HL-60/S4 (cell line): ENCODE measurements around the gene ABCC5.
"Not testable (repeated sequence)": the region's sequence is repeated elsewhere in the genome, so short reads cannot be mapped to it uniquely, and the experiment has no call there.

Source experiments
- in situ Hi-C: fragments of 300-500 bp; cut with MboI; formaldehyde crosslinking; loops from 2 replicates; pipeline ENCODE4 v1.14.3; 2022; ENCODE audit warnings: low sequenced_read_pairs

Gene ABCC5

DNA sequence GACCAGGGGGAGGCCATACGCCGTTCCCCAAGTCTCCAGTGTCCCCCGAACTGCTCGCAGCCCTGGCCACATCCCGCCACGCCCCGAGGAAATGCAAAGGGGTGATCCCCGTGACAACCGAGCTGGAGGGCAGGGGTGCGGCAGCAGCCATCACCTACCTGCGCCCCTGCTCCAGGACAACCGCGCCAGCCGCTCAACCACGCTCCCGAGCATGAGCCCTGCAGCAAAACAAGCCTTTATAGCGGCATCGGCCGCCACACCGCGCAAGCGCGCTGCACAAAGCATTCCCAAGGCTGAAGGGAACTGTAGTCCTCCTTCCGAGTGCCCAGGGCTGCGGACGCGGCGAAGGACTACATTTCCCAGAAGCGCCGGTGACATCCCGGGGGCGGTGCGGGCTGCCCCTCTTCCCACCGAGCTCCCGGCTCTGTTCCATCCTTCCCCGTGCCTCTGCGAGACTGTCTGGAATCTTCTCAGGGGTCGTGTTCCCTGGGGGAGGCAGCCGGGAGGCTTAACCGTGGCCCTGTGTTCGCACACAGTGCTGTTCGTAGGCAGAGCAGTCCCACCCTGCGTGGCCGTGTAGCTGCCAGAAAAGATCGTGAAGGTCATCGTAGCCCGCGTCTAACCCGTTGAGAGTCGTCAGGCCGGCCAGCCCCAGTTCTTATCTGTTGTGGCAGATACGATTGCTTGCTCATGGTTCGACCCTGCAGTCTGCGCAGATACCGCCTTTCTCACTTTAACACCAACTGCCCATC, at the start of gene ABCC5:
ABCC5 (minus strand) TSS at position 213 of the 752 bp plus-strand sequence. CDS start 3,492 bp downstream, outside the sequence.
- in situ Hi-C loops, result no loop called here

DNA sequence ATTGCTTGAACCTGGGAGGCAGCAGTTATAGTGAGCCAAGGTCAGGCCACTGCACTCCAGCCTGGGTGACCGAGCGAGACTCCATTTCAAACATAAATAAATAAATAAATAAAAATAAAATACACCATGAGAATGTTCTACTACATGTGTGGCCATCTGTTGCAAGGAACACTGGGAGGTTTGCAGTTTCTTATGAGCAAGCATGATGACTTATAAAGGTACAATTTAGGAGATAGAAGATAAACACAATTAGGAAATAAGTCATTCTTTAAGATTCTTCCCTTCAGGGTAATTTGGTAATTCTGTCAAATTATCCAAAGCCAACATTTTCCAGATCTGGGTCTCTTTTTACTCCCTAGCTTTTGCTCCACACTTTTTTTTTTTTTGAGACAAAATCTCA, 48.5 kb upstream of the ABCC5 start:
- in situ Hi-C loops, result no loop called here

GRCh38 chr3:184062637-184063036, 45.0 kb upstream of the ABCC5 start:
- in situ Hi-C loops, result no loop called here

GRCh38 chr3:184059424-184059823, 41.7 kb upstream of the ABCC5 start:
- in situ Hi-C loops, result no loop called here

GRCh38 chr3:184058029-184058428, 40.3 kb upstream of the ABCC5 start:
- in situ Hi-C loops, result no loop called here

GRCh38 chr3:184052767-184053166, 35.1 kb upstream of the ABCC5 start, which contains the start of gene HTR3C:
HTR3C (plus strand) TSS chr3:184053047; CDS start chr3:184053081, 34 bp downstream.
- in situ Hi-C loops, result no loop called here

GRCh38 chr3:184050217-184050847, 32.6 kb upstream of the ABCC5 start:
- in situ Hi-C loops, result no loop called here

GRCh38 chr3:184045995-184046394, 28.3 kb upstream of the ABCC5 start:
- in situ Hi-C loops, result no loop called here

DNA sequence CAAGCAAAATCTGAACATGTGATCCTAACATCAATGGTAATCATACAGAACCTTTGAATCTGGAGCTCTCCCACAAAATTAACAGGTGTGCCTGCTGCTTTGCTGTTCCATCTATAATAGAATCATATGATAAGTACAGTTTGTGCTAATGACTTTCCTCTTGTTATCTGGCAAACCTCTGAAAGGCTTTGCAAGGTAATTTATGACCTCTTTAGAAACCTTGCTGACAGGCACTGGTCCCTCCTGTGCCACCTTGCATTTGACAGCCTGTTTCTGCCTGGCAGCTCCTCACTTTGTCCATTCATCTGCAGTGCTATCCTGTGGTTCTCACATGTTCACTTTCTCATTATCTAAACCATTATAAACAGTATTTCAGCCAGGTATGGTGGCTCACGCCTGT, 24.9 kb upstream of the ABCC5 start:
- in situ Hi-C loops, result no loop called here

DNA sequence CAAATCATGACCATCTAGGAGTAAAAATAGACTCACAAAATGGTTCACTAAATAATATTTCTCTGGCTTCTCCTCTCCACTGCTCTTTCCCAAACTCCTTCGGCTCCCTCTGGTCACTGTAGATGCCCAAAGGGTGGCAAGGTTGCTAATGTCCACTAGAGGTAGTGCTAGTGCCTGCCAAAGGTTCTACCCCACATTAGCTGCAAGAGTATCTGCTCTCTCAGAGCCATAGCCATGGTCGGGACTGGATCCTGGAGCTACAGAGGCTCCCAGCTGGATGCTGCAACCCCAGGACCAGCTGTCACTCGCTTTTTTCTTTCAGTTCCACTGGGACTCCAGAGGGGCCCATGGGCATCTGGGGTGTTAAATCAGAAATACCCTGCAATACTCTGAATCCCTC, 22.3 kb upstream of the ABCC5 start:
- in situ Hi-C loops, result no loop called here

DNA sequence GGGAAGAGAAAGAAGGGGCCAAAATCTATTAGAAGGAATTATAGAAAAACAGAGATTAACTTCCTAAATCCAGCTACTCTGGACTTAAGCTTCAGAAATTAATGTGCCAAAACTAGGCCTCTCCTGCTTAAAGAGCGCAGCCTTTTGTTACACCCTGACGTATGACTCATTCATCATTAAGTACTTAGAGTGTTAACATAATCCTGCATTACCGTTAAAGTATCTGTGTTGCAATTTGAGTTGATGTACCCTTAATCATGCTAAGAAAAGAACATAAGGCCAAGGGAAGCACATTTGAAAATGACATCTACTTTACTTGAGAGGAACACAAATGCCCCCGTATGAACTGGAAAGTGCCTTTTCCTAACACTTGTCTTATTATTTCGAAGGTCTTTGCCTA, 21.7 kb upstream of the ABCC5 start:
- in situ Hi-C loops, result no loop called here

GRCh38 chr3:184038307-184038706, 20.6 kb upstream of the ABCC5 start:
- in situ Hi-C loops, result not testable (repeated sequence)

DNA sequence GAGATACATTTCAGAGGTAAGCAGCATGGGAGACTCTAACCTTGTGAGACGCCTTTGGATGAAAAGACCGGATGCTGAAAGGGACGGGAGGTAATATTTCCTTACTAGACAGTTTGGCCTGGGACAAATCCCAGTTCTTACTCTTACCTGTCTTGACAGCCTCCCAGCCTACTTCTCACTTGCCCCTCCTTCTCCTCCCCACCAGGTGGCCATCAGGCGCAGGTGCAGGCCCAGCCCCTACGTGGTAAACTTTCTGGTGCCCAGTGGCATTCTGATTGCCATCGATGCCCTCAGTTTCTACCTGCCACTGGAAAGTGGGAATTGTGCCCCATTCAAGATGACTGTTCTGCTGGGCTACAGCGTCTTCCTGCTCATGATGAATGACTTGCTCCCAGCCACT, 20.1 kb upstream of the ABCC5 start:
- in situ Hi-C loops, result no loop called here

DNA sequence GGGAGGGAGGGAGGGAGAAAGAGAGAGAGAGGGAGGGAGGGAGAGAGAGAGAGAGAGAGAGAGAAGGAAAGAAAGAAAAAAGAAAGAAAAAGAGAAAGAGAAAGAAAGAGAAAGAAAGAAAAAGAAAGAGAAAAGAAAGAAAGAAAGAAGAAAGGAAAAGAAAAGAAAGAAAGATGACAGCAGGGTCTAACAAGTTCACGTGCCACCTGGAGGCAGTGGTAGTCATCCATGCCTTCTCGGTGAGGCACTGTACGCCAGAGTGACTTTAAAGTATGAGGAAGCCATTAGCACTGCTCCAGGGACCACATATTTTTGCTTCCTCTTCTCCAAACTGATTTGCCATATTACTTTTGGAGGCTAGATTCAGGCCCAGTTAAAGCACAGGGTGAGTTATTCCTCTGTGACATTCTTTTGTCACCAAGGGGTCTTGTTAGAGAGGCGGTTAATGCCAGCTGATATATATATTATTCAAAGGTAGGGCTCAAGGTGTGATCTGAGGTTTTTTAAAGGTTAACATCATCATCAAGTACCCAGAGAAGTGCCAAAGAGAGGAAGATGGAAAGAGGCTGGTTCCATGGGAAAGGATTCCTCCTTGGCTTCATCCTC, 13.6 kb upstream of the ABCC5 start, which contains the start of gene HTR3D:
HTR3D (plus strand) TSS at position 556 of the 606 bp plus-strand sequence; CDS start at position 556, 0 bp downstream.
- in situ Hi-C loops, result no loop called here

- in situ Hi-C loops, result no loop called here
Observed at GRCh38 chr3:184030536-184030935, 12.9 kb upstream of the ABCC5 start.

DNA sequence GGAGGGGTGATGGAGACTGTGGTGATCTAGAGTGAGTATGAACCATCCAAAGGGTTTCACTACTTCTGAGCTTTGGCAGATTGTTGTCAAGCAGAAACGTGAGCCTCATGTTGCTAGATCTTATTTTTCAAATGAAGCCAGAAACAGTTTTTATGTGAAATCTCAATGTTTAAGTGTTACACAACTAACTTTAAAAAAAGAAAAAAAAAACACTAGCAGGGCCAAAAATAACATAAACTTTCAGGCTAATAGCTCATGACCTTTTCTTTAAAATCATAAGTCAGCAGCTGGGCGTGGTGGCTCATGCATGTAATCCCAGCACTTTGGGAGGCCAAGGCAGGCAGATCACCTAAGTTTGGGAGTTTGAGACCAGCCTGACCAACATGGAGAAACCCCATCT, 11.8 kb upstream of the ABCC5 start:
- in situ Hi-C loops, result no loop called here

GRCh38 chr3:184028275-184028890, 10.7 kb upstream of the ABCC5 start:
- in situ Hi-C loops, result not testable (repeated sequence)

DNA sequence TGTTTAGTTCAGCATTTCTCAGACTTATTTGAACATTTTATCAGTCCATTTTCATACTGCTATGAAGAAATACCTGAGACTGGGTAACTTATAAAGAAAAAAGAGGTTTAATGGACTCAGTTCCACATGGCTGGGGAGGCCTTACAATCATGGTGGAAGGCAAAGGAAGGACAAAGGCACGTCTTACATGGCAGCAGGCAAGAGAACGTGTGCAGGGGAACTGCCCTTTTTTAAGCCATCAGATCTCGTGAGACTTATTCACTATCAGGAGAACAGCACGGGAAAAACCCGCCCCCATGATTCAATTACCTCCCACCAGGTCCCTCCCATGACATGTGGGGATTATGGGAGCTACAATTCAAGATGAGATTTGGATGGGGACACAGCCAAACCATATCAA, 7.6 kb upstream of the ABCC5 start:
- in situ Hi-C loops, result not testable (repeated sequence)

DNA sequence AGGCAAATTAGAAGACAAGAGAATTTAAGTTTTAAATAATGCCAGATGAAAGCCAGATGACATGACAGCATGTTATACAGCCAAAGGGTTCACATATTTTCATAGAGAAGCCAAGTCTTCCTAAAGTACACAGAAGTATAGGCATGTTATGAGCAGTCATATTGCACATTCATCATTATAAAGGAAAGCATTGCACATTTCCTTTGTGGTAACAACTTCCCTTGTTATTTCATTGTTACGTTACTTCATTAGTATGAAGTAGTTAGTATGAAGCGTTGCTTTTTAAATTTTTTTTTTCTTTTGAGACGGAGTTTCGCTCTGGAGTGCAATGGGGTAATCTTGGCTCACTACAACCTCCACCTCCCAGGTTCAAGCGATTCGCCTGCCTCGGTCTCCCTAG, 4.6 kb upstream of the ABCC5 start:
- in situ Hi-C loops, result no loop called here

- in situ Hi-C loops, result no loop called here
Observed at GRCh38 chr3:184018424-184018973, 815 bp upstream of the ABCC5 start.
